ENCODE data around the gene ARHGEF33.

The ARHGEF33 gene

DNA sequence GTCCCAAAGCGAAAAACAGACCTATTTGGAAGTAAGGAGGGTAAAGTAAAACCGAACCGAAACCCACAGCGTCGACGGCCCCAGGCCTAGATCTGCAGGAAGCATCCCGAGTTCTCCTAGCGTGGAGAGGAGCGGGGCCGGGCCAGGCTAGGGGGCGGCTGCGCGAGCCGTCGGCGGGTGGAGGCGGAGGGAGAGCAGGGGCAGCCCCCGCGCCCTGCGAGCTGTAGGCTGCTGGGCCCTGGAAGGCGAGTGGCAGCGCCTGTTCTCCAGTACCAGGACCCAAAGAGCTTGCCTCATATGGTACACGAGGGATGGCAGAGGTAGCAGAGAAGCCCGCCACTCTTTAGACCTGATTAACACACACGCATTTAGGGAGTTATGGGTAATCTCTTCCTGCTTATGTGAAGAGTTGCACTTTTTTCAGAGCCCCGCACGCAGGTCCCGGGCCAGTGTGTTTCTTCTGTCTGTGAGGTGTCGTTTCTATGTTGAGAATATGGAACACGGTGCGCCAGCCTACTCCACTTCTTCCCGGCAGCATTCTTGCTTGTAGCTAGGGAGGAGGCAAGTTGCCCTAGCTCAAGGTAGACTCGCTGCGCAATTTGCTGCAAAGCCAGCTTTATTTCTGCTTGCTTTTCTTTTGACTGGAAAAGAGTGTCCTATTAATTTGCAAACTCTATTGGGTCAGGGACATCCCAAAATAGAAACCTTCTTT is 71.1 kb downstream of the ARHGEF33 start:
- DNase-seq = no peak

DNA sequence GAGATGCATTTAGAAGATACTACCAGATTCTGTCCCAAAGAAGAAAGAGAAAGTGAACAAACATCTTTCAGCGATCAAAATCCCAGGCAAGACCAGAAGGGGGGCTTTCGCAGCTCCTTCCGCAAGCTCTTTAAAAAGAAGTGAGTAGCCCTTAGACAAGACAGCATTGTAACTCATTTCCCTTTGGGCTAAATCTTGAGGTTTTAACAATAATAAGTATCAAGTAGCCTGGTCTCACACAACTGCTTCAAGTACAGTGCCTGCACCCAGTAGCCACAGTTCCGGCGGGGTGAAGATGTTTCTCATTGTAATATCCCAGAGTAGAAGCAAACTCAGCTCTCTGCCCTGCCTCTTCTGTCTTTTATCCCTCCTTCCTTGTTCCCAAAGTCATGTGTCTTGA is 76.3 kb downstream of the ARHGEF33 start:
- no peak for DNase-seq

DNA sequence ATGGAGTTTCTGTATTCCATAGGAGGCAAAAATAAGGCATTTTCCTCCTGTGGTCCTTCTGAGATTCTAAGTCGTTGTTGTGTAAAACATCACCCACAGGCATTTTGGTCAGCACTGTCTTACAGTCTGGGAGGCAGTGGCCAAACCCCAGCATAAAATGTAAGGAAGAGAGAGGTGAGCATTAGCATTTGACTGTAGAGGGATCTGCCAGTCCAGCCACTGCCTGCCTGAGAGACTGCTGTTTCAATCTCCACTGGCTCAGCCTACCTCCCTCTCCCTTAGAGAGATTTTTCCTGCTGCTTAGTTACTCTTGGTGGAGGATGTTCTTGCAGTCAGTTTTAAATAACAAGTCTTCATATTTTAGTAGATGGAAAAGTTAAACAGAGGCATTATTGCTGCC is 77.0 kb downstream of the ARHGEF33 start:
- no peak for DNase-seq

DNA sequence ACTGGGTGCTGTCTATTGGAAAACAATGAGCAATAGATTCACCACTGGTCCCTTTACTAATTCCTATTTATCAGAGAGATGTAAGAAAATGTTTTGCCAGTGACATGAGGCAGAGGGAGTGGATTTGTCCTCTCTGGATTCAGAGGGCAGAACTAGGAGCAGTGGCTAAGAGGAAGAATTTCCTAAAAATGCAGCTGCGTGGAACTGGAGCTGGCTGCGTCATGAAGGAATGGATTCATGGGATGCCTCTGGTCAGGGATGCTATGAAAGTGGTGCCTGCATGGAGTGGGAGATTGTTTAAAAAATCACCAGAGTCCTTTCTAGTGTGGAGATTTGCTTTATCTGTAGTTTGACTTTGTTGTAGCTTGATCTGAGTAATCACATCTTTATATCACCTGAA is 78.3 kb downstream of the ARHGEF33 start:
- DNase-seq = no peak

DNA sequence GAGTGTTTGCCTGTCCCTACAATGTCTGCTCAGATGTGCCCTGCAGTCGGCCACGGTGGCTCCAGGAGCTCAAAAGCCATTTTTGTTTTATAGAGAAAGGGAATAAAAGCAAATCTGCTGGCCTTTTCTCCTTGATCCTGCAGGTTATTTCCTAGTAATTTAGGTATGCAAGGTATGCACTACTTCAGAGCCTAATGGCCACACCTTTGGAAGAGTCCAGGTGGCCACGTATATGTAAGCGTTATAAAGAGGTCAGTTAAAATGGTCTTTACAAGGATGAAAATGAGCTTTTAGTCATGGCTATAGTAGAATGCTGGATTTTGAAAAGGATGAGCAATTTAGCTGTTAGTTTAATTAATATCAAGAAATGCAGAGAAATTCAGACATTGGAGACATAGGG is 81.7 kb downstream of the ARHGEF33 start:
- no peak for DNase-seq

DNA sequence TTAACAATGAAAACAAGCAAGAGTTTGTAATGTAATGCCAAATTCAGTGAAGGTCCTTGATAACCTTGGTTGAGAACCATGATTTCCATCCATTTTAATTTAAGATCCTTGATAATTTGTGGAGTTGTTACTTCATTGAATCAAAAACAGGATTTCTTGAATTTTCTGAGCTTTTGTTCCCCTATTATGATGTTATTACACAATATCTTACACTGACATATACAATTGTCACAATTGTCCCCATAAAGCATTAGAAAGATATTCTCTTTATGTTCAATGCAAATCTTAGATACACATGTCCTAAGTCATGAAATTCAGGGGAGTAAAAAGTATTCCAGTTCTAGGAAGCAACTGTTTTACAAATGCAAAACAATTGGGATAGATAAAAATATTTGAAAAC is 83.6 kb downstream of the ARHGEF33 start:
- no peak for DNase-seq

DNA sequence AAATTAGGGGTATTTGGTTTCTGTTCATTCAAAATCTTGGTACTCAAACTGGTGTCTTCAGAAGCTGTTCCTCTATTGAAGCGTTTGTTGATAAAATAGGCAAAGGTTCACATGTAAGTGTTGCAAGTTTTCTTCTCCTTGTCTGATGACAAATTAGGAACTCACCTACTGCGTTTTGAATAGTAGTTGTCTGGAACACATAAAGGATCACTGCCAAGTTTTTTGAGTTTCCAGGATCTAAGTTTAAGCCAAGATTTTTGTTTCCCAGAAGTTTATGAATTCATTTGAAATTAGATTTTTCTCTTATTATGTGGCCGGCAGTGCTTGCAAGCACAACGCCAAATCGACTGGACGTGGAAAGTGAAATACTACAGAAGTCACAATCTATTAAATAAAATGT is 85.4 kb downstream of the ARHGEF33 start:
- DNase-seq = no peak

DNA sequence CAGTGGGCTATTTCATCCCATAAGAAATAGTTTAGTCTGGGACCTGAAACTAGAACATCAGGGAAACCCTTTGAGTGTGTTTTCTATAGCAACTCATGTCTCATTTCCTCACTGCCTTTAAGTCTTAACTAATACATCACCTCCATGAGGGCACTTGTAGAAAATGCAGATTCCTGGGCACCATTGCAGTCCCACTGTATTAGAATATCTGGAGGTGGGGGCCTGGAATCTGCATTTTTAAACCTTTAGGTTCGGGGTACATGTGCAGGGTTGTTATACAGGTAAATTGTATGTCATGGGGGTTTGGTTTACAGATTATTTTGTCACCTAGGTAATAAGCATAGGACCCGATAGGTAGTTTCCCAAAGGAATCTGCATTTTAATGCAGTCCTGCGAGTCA is 87.4 kb downstream of the ARHGEF33 start:
- DNase-seq = no peak

DNA sequence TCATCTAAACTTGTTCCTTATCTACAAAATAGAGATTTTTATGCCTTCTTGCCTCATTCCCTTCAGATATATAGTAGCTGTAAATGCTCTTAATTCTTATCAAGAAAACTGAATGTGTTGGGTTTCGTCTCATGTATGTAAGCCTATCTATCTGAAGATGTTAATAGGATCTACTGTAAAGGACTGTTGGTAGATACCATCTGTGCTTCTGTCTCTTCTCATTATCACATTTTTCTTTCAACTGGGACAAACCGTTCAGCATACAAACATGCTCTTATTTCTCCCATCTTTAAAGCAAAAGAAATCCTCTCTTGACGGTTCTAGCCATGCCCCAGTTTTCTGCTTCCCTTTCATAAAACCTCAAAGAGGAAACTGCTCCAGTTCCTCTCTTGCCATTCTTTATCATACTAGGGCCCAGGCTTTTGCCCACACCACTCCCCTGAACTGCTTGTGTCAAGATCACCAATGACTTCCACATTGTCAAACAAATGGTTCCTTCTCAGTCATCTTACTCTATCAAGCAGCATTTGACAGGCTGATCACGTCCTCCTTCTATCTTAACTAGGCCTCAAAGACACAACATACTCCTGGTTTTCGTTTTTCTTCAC is 88.7 kb downstream of the ARHGEF33 start:
- DNase-seq = no peak

DNA sequence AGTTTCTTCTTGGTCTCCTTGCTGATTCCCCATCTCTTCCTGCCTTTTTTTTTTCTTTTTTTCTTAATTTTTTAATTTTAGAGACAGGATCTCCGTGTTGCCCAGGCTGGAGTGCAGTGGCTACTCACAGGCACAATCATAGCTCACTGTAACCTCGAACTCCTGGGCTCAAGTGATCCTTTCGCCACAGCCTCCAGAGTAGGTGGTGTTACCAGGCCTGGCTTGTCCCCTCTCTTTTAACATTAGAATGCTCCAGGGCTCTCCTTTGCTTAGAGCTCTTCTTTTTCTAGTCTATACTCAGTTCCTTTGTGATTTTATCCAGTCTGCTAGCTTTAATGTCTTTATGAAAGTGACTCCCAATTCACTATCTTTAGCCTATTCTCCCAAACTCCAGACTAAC is 89.2 kb downstream of the ARHGEF33 start:
- DNase-seq = no peak

DNA sequence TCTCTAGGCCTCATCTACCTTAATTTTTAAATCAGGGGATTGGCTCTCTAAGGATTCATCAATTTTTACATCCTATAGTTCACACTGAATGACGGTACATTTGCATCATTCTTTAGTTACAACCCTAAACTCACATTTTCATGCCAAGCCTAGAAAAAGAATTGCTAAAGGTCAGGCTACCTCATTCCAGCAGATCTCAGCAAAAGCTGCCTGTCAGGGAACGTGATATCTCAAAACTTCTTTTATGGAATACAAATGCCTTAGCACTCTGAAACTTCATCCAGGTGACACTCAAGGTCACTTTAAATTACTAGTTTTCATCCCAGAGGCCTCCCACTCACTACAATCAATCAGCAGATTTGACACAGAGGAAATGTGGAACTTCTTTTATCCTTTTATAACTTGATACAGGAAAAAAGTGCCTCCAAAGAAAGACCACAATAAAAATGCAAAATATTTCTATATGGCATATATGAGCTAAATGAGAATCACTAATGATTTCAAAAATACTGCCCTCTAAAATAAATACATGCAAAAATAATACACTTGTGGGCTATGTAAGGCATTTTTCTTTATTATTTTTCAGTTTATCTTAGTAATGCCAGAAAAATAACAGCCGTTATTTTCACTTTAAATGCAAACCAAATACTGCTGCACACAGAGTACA is 91.5 kb downstream of the ARHGEF33 start:
- no peak for DNase-seq

DNA sequence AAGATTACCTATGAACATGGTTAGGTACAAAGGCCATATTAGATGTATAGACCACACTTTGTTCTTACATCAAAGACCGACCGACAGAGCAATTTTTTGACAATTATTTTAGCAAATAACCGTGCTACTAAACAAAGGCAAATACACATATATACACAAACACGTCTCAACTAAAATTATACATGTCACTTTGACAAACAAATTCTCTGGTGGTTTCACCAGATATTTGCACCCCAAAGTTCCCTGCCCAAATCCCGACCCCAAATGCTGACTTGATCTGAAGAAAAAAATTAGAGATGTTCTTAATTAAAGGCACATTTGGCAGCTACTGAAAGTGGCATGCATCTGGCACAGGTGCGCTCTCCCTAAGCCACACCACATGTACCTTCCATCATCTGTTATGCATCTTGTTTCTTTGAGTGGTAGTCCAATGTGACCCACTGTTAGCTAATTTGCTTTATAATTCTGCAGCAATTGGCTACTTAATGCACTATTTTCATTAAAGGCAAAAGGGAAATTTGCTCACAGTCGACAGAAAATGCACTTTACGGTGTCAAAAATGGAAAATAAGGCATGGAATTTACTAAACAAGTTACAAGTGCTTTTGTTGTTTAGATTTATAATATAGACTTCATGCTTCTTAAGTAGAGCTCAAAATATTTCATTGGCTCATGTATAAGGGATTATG is 92.1 kb downstream of the ARHGEF33 start:
- no peak for DNase-seq

DNA sequence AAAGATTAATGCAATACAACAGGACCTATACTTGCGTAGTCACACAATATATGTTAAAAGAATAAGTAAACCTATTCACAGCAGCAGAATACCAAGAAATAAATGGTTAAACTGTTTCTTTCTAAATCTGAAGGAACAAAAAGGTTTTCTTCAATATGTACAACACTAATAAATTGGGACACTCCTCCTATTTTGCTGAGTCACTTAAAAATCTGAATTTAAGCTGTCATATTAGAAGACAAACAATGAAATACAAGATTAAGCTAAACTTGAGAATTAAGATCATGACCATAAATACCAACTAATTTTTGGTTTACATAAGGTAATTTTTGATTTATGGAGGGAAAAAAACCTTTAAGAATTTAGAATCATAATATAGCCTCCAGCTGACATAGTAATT is 92.8 kb downstream of the ARHGEF33 start:
- DNase-seq = no peak

DNA sequence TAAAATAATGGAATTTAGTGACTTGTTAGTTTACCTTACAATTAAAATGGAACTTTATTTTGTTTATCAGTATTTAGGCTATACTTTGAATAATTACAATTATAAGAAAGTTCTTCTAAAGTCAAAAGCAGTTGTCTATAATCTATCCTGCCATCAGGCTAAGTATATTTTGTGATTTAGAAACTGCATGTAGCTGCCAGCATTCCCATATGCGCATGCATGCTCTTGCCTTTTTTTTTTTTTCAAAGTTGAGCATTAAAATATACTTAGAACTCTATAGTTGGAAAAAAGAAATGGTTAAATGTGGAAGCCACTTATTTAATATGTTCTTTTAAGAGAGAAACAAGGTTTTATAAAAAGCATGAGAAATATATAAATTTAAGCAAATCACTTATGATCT is 99.0 kb downstream of the ARHGEF33 start:
- no peak for DNase-seq

DNA sequence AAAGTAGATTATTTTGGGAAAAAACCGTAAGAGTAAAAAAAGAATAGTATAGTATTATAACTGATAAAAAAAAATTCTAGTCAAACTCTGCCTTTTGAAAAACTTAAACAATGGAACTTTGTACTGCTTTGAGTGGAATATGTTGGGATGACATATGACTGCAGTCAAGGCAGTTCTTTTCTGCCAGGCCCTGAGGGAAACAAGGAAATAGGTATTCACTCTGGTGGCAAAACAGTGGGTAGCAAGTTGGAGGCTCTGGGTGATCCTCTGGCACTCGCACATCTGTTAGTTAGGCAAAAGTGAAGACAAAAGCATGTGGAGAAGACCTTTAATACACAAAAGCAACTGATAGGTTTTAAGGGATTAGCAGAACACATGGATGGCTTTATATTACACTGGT is 102.2 kb downstream of the ARHGEF33 start:
- DNase-seq = no peak

DNA sequence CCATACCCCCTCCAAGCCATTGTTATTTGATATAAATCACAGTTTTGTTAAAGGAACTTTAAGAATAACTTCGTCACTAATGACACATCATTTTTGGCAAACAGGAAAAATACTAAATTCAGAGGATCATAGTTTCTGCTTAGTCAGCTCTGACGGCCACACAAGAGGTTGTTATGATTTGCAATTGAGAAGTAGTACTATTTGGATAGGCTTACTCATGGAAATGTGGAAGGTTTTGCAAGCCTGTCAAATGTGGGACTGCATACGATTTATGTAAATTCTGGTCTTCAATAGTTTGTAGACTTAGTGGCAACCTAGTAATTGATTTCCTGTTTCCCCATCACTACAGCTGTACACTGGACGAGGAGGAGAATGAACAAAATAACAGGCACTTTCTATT is 108.1 kb downstream of the ARHGEF33 start:
- peak; percentile 95 for DNase-seq

DNA sequence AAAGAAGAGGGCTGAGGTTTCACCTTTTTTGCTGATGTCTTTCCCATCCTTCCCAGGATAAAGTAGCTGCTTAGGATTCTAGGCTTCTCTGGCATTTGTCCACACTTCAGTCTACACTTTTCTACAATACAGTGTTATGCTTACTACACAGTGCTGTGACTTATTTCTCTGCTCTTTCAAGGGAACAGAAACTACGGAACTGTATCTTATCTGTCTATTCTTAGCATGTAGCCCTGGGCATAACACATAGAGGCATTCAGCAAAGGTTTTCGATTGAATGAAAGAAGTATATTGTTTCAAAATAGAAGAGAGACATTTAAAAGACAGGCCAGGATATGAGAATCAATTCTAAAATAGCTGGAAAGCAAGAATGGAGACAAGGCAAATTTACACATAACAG is 110.9 kb downstream of the ARHGEF33 start:
- no peak for DNase-seq

DNA sequence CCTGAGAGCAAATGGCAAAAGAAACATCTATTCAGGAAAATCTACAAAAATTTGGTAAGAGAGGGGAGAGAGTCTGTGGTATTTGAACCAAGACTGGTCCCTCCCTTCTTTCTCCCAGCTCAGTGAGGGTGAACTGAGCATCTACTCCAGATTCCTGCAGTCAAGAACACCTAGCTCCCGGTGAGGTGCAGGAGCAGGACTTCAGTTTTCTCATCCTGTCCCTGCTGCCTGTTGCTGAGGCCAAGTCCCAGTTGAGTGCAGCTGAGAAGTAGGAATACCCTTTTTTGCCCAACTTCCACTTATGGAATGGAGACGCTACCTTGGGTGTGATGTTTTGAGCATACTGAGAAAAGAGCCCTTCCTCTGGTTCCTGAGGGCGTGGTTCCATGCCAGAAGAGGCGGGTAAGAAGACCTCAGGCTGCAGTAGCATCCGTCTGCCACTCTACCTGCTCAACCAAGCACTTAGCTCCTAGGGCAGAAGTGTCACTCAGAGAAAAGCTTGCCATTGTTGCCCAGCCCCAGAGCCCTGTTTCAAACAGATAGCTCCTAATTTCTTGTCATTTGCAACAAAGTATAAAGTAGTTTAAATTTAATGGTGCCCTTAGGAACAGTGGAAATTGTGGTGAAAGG is 118.3 kb downstream of the ARHGEF33 start:
- DNase-seq = no peak

DNA sequence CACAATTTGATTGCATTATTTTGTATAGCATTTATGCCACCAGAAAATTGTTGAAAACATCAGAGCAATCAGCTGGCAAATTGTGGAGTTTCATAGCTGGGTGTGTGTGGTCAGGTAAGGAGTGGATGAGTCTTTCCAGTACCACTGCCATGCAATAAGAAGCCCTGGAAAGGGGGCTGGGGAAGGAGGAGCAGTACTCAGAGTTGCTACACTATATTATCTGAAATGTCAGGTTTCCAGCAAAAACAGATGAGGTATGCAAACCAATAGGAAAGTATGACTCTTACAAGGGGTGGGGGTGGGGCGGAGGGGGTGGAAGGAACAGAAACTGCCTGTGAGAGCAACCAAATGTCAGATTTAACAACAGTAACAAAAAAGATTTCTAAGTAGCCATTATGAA is 119.0 kb downstream of the ARHGEF33 start:
- DNase-seq = peak; percentile 16

DNA sequence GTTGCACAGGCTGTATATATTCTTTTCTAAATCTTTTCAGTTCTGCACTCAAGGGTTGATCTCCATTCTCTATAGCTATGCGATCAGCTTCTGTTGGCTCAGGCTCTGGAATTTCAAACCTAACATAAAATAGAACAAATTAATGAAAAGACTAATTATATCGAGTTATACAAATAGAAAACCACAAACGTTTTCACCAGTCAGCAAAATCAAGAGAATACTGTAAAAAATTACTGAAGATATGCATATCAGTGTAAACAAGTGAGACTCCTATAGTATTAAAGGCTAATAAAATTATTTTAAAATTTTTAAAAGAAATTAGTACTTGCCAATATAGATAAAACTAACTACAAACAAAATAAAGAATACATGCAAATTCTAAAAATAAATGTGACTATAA is 124.2 kb downstream of the ARHGEF33 start:
- no peak for DNase-seq

DNA sequence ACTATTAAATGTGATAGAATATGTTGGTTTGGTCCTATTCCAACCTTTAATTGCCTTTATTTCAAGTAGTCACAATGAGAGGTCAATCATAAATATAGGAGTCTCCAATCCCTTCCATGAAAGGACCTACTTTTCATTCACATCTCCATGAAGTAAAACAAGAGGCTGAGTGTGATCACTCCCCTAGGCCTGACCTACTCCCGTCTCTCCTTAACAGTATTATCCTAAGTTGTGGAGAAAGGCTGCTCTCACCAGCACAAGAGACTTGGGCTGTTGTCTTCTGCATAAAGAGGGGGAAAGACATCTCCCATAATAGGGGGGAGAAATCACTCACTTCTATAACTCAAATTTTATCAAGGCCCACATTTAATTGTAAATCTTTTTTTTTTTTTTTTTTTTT is 125.7 kb downstream of the ARHGEF33 start:
- no peak for DNase-seq

DNA sequence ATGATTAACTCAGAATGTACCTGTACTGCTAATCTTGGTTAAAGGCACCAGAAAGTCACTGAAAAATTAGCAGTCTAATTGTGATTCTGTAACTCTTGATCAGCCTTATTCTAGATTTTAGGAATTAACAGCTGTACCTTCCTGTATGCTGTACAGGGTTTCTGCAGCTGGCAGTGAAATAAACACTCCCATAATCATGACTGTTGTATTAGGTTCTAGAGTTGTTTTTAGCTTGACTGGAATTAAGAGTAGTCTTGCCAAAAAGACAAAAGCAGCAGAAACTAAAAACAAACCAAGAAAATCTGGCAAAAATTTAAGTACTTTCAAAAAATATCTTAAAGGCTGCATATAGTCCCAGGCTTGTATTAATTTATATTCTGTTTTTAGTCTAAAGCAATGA is 127.7 kb downstream of the ARHGEF33 start:
- no peak for DNase-seq

DNA sequence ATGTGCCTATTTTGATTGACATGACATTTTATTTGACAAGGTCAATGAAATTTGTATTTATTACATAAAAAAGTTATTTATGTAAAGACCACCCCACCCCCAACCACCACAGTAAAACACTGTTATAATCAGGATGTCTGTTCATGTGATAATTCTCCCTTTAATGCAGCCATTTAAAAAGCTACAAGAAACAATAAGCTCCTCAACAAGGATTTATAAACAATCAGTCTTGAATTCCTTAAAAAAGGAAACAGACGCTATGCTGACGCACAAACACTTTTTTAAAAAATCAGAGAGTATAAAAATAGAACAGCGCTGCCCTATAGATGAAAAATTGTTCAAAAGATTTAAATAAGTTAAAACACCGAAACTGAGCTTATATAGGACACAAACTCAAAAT is 129.0 kb downstream of the ARHGEF33 start:
- no peak for DNase-seq

DNA sequence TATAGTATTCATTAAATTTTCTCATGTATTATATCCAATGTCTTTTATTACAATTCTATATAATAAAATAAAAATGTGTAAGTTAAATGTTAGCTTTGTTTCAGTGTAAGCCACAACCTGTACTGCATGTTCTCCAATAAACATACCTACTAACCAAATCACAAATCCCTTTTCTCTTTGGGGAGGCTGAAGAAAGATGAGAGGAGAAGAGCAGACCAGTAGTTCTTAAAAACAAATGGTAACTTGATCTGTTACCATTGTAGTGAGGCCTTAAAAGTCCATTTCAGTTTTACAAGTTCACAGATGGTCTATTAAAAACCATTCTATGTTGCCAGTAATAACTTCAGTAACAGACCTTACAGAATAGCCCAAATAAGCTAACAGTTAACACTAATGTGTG is 130.7 kb downstream of the ARHGEF33 start:
- DNase-seq = no peak
